ENCODE measurements around the gene CDC40. TPM values are rescaled to one million over a fixed set of nuclear protein-coding genes. Genes with fewer than 3 reads are reported as not detected.

CDC40 gene
- 15.4 and 16.6 TPM in 2 replicates for polyA plus RNA-seq (2013)

GRCh38 chr6:110180228-110181008 lies at the start of gene CDC40:
TSS of gene CDC40 (plus strand) at chr6:110180427. CDS start at chr6:110180445, 18 bp downstream.
- Histone ChIP-seq H2AK5ac (ENCODE audit: low read length) (no peak within 1 kb of the TSS), H3K79me1 (ENCODE audit: low read length) (peaks cover 10% of the 10 kb centered on the region), H3K14ac (ENCODE audit: low read length) (peak within 1 kb of the TSS; percentile 96), H3K9ac (ENCODE audit: low read length) (peak within 1 kb of the TSS; percentile 94), H3K18ac (ENCODE audit: low read length) (peak within 1 kb of the TSS; percentile 97), H4K12ac (ENCODE audit: low read depth, low read length) (peak within 1 kb of the TSS; percentile 69), H2BK120ac (ENCODE audit: insufficient read depth, low read length, poor library complexity) (peak within 1 kb of the TSS; percentile 90), H3K23ac (ENCODE audit: low read length) (no peak within 1 kb of the TSS), H3K4me1 (ENCODE audit: control insufficient read depth in 1 of 2, insufficient read depth in 2 of 2, low read length in 2 of 2) (peaks cover 6% of the 10 kb centered on the region in 2 experiments), H2AFZ (ENCODE audit: insufficient read depth, low read length, poor library complexity) (peak within 1 kb of the TSS; percentile 86), H3K36me3 (ENCODE audit: control insufficient read depth in 1 of 2, insufficient read depth in 2 of 2, low read length in 2 of 2) (no peaks in the 10 kb centered on the region), H2BK5ac (ENCODE audit: low read depth, low read length, poor library complexity) (peak within 1 kb of the TSS; percentile 97), H3K79me2 (ENCODE audit: control insufficient read depth, insufficient read depth, low read length, poor library complexity) (peaks cover 16% of the 10 kb centered on the region), H4K8ac (ENCODE audit: low read depth, low read length) (peak within 1 kb of the TSS; percentile 80), H3K4me2 (ENCODE audit: low read length) (peak within 1 kb of the TSS; percentile 71), H4K91ac (ENCODE audit: low read depth, low read length) (peak within 1 kb of the TSS; percentile 91), H3K27me3 (ENCODE audit: insufficient read depth, low read length) (no peaks in the 10 kb centered on the region), H3K4ac (ENCODE audit: low read depth, low read length) (peak within 1 kb of the TSS; percentile 64), H3K27ac (ENCODE audit: low read depth, low read length) (peak within 1 kb of the TSS; percentile 94), H2BK12ac (ENCODE audit: low read length) (peak within 1 kb of the TSS; percentile 62), H3K9me3 (ENCODE audit: insufficient read depth, low read depth, low read length) (no peaks in the 10 kb centered on the region), H3K4me3 (ENCODE audit: low read depth, low read length) (peak within 1 kb of the TSS; percentile 92)
- no CpG with 5 or more reads among the region's 28 CpGs for WGBS (ENCODE audit: extremely low coverage, insufficient coverage, insufficient read length)
- no peak for DNase-seq

GRCh38 chr6:110137924-110138887 lies 42.0 kb upstream of the CDC40 start:
- H3K23ac ChIP-seq (ENCODE audit: low read length), result no peak overlapping the region

GRCh38 chr6:110139052-110139451 lies 41.2 kb upstream of the CDC40 start:
- Histone ChIP-seq H2AK5ac (ENCODE audit: low read length) (no peak overlapping the region), H3K9ac (ENCODE audit: low read length) (no peak overlapping the region), H3K9me3 (ENCODE audit: insufficient read depth, low read depth, low read length) (peaks cover 13% of the 10 kb centered on the region), H2BK5ac (ENCODE audit: low read depth, low read length, poor library complexity) (no peak overlapping the region), H4K8ac (ENCODE audit: low read depth, low read length) (no peak overlapping the region), H3K27me3 (ENCODE audit: insufficient read depth, low read length) (no peaks in the 10 kb centered on the region), H2AFZ (ENCODE audit: insufficient read depth, low read length, poor library complexity) (no peak overlapping the region), H2BK120ac (ENCODE audit: insufficient read depth, low read length, poor library complexity) (no peak overlapping the region), H3K4me2 (ENCODE audit: low read length) (no peak overlapping the region), H2BK12ac (ENCODE audit: low read length) (no peak overlapping the region), H4K91ac (ENCODE audit: low read depth, low read length) (no peak overlapping the region), H3K4me1 (ENCODE audit: control insufficient read depth in 1 of 2, insufficient read depth in 2 of 2, low read length in 2 of 2) (no peaks in the 10 kb centered on the region), H3K36me3 (ENCODE audit: control insufficient read depth in 1 of 2, insufficient read depth in 2 of 2, low read length in 2 of 2) (peaks cover 5 to 14% of the 10 kb centered on the region in 2 experiments), H3K4me3 (ENCODE audit: low read depth, low read length) (no peak overlapping the region), H3K23ac (ENCODE audit: low read length) (no peak overlapping the region), H4K12ac (ENCODE audit: low read depth, low read length) (no peak overlapping the region), H3K14ac (ENCODE audit: low read length) (no peak overlapping the region), H3K27ac (ENCODE audit: low read depth, low read length) (no peak overlapping the region), H3K79me2 (ENCODE audit: control insufficient read depth, insufficient read depth, low read length, poor library complexity) (no peaks in the 10 kb centered on the region), H3K4ac (ENCODE audit: low read depth, low read length) (no peak overlapping the region), H3K18ac (ENCODE audit: low read length) (no peak overlapping the region), H3K79me1 (ENCODE audit: low read length) (no peaks in the 10 kb centered on the region)
- DNase-seq, result no peak
- no CpG with 5 or more reads among the region's 9 CpGs for WGBS (ENCODE audit: extremely low coverage, insufficient coverage, insufficient read length)

More at GRCh38 chr6:110137924-110138887, 42.0 kb upstream of the CDC40 start:
- H2BK120ac ChIP-seq (ENCODE audit: insufficient read depth, low read length, poor library complexity), result no peak overlapping the region
- H4K91ac ChIP-seq (ENCODE audit: low read depth, low read length), result no peak overlapping the region
- no peaks in the 10 kb centered on the region for H3K79me1 ChIP-seq (ENCODE audit: low read length)
- no peak overlapping the region for H2BK5ac ChIP-seq (ENCODE audit: low read depth, low read length, poor library complexity)
- no peak for DNase-seq
- no peak overlapping the region for H3K18ac ChIP-seq (ENCODE audit: low read length)
- no peak overlapping the region for H3K4ac ChIP-seq (ENCODE audit: low read depth, low read length)
- H3K79me2 ChIP-seq (ENCODE audit: control insufficient read depth, insufficient read depth, low read length, poor library complexity), result no peaks in the 10 kb centered on the region
- H3K4me1 ChIP-seq (ENCODE audit: control insufficient read depth in 1 of 2, insufficient read depth in 2 of 2, low read length in 2 of 2), result no peaks in the 10 kb centered on the region
- H2AFZ ChIP-seq (ENCODE audit: insufficient read depth, low read length, poor library complexity), result no peak overlapping the region
- WGBS (ENCODE audit: extremely low coverage, insufficient coverage, insufficient read length), result no CpG with 5 or more reads among the region's 10 CpGs
- peaks cover 5 to 14% of the 10 kb centered on the region in 2 experiments for H3K36me3 ChIP-seq (ENCODE audit: control insufficient read depth in 1 of 2, insufficient read depth in 2 of 2, low read length in 2 of 2)
- H3K27me3 ChIP-seq (ENCODE audit: insufficient read depth, low read length), result no peaks in the 10 kb centered on the region
- no peak overlapping the region for H4K12ac ChIP-seq (ENCODE audit: low read depth, low read length)
- no peak overlapping the region for H3K4me3 ChIP-seq (ENCODE audit: low read depth, low read length)
- no peak overlapping the region for H2AK5ac ChIP-seq (ENCODE audit: low read length)
- peaks cover 13% of the 10 kb centered on the region for H3K9me3 ChIP-seq (ENCODE audit: insufficient read depth, low read depth, low read length)
- H3K27ac ChIP-seq (ENCODE audit: low read depth, low read length), result no peak overlapping the region
- no peak overlapping the region for H2BK12ac ChIP-seq (ENCODE audit: low read length)
- H4K8ac ChIP-seq (ENCODE audit: low read depth, low read length), result no peak overlapping the region
- H3K4me2 ChIP-seq (ENCODE audit: low read length), result no peak overlapping the region
- no peak overlapping the region for H3K9ac ChIP-seq (ENCODE audit: low read length)
- no peak overlapping the region for H3K14ac ChIP-seq (ENCODE audit: low read length)

- H3K27me3 ChIP-seq (ENCODE audit: insufficient read depth, low read length), result no peaks in the 10 kb centered on the region
- no CpG with 5 or more reads among the region's 2 CpGs for WGBS (ENCODE audit: extremely low coverage, insufficient coverage, insufficient read length)
- H4K12ac ChIP-seq (ENCODE audit: low read depth, low read length), result no peak overlapping the region
- H2AK5ac ChIP-seq (ENCODE audit: low read length), result no peak overlapping the region
- peak in 1 of 2 donors; percentile 1 for DNase-seq
- H3K79me2 ChIP-seq (ENCODE audit: control insufficient read depth, insufficient read depth, low read length, poor library complexity), result no peaks in the 10 kb centered on the region
- H3K4me3 ChIP-seq (ENCODE audit: low read depth, low read length), result no peak overlapping the region
- peaks cover 13% of the 10 kb centered on the region for H3K9me3 ChIP-seq (ENCODE audit: insufficient read depth, low read depth, low read length)
- no peak overlapping the region for H4K8ac ChIP-seq (ENCODE audit: low read depth, low read length)
- no peak overlapping the region for H3K4me2 ChIP-seq (ENCODE audit: low read length)
- no peak overlapping the region for H3K27ac ChIP-seq (ENCODE audit: low read depth, low read length)
- no peak overlapping the region for H2BK12ac ChIP-seq (ENCODE audit: low read length)
- no peak overlapping the region for H2AFZ ChIP-seq (ENCODE audit: insufficient read depth, low read length, poor library complexity)
- H2BK120ac ChIP-seq (ENCODE audit: insufficient read depth, low read length, poor library complexity), result no peak overlapping the region
- no peaks in the 10 kb centered on the region for H3K4me1 ChIP-seq (ENCODE audit: control insufficient read depth in 1 of 2, insufficient read depth in 2 of 2, low read length in 2 of 2)
- no peak overlapping the region for H3K4ac ChIP-seq (ENCODE audit: low read depth, low read length)
- no peak overlapping the region for H4K91ac ChIP-seq (ENCODE audit: low read depth, low read length)
- no peaks in the 10 kb centered on the region for H3K79me1 ChIP-seq (ENCODE audit: low read length)
- H2BK5ac ChIP-seq (ENCODE audit: low read depth, low read length, poor library complexity), result no peak overlapping the region
- no peak overlapping the region for H3K14ac ChIP-seq (ENCODE audit: low read length)
- H3K9ac ChIP-seq (ENCODE audit: low read length), result no peak overlapping the region
- no peak overlapping the region for H3K23ac ChIP-seq (ENCODE audit: low read length)
- H3K36me3 ChIP-seq (ENCODE audit: control insufficient read depth in 1 of 2, insufficient read depth in 2 of 2, low read length in 2 of 2), result peaks cover 5 to 14% of the 10 kb centered on the region in 2 experiments
- no peak overlapping the region for H3K18ac ChIP-seq (ENCODE audit: low read length)
Measured at GRCh38 chr6:110140650-110141049, 39.6 kb upstream of the CDC40 start.

Measured in trophoblast cell (in vitro differentiated cells and primary cell).